Stimulated activated CD4-positive, alpha-beta T cell treated with anti-CD3 and anti-CD28 coated beads, Interleukin-15, amount 100 ng/mL, for 24 hours (primary cell): Measurements from ENCODE around the gene CFAP221.

Experiments
- DNase-seq: peaks from one replicate; pipeline ENCODE4 v3.0.0-alpha.2; 2020

Gene CFAP221

GRCh38 chr2:119682578-119682977 is 138.3 kb downstream of the CFAP221 start:
- no peak for DNase-seq

DNA sequence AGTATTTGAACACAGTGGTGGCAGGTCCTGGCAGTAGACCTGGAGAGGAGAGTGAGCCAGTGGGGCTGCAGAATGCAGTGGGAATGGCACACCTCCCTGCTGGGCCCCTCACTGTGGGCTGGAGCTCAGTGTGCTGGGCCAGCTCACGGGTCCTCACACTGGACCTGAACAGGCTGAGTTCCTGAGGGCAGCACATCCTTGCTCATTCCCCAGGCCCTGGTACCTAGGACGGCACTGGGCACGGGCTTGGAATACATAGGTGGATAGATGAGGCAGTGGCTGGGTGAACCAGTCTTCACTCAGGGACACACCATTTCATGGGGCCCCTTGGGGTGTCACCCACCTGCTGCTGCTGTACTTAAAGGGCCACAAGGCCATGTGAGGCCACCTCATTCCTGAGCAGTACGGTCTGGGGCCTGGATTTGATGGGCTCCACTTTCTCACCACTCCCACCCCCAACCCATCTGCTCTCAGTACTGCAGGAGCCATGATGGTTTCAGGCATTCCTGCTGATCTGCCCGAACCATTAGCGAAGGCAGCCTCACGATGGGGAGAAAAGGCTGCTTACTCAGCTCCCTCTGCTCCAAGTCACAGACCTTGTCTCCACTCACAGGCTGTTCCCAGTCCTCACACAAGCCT is 138.9 kb downstream of the CFAP221 start:
- no peak for DNase-seq

GRCh38 chr2:119683713-119684443 is 139.6 kb downstream of the CFAP221 start:
- no peak for DNase-seq

DNA sequence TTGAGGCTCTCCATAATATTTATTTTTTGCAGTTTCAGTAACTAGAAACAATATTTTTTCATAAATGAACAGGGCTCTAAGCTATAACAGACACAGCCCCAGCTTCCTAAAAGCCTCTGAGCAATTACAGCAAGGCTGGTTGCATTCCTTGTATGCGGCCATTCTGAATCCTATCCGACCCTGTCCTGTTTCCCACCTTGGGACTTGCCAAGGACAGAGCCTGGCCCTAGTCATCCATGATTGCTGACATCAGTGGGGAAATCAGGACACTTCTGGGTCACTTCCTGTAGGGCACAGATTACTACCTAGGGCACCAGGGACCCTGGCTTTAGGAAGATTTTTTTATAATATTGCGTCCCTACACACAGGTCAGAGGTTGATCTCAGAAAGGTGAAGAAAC is 140.3 kb downstream of the CFAP221 start:
- no peak for DNase-seq

GRCh38 chr2:119688616-119689015 is 144.4 kb downstream of the CFAP221 start:
- DNase-seq, result no peak

GRCh38 chr2:119689218-119689617 is 145.0 kb downstream of the CFAP221 start:
- no peak for DNase-seq

GRCh38 chr2:119691189-119691588 is 146.9 kb downstream of the CFAP221 start:
- DNase-seq, result no peak

DNA sequence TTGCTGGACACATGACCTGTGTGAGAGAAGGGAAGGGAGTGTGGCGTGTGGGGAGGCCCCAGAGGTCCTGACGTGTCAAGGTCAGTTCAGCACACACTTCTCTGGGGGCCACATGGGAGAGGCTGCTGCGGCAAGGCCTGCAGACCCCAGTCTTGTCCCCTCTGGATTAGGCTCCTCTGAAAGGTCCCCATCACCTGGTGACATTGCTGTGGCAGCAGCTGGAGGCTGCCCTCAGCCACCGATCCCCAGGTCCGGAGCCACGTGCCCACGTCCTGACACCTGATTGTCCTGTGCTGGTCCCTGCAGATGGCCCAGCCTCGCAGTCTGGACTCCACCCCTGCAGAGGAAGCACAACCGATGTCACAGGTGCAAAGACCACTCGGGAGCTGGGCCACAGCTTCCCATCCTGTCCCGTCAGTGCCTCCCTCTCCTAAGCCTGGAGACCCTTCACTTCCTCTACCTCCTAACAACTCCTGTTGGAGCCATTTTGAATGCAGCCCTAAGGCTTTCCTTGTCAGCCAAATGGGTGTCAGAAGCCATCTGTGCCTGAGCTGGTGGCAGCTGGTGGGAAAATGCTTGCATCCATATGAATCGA is 147.5 kb downstream of the CFAP221 start:
- no peak for DNase-seq

GRCh38 chr2:119692310-119692709 is 148.1 kb downstream of the CFAP221 start:
- DNase-seq, result no peak

DNA sequence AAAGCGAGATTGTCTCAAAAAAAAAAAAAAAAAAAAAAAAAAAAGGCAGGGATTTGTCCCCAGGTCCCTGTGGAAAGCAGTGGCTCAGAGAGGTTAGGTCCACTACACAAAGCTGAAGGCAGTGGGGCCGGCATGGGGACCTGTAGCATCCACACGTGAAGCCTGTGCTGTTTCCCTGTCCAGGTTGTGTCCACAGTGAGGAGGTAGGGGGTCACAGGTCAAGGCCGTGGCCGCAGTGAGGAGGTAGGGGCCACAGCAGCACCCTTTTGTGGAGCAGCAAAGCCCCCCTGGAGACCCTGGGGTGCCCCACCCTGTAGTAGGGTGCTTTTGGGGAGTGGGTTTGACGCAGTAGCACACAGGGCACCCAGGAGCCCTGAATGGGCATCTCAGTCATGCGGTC is 148.7 kb downstream of the CFAP221 start:
- no peak for DNase-seq

GRCh38 chr2:119693567-119693966 is 149.3 kb downstream of the CFAP221 start:
- DNase-seq, result no peak

DNA sequence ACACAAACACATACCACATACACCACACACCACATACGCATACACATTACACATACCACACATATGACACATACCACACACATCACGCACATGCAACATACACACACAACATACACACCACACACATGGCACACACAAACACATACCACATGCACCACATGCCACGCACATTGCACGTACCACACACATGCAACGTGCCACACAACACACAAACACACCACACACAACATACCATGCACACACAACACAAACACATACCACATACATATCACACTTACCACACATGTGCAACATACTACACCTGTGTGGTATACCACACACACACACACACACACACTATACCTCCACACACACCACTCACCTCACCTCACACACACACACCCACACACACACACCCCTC is 149.7 kb downstream of the CFAP221 start:
- no peak for DNase-seq

DNA sequence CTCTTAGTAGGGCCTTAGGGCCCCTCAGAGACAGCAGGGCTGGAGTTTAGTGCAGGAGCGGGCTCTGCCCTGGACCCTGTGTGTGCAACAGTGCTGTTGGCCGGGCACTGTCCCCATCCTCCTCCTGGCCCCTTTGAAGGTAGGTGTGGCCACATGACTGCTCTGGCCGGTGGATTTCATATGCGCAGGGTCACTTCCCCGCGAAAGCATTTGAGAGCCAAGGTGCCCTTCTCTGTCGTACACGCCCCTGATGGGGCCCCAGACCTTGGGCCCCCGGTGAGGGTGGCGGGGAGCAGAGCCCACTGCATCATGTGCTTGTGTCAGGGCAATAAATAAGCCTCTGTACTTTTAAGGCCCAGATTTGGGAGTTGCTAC is 150.2 kb downstream of the CFAP221 start:
- no peak for DNase-seq

DNA sequence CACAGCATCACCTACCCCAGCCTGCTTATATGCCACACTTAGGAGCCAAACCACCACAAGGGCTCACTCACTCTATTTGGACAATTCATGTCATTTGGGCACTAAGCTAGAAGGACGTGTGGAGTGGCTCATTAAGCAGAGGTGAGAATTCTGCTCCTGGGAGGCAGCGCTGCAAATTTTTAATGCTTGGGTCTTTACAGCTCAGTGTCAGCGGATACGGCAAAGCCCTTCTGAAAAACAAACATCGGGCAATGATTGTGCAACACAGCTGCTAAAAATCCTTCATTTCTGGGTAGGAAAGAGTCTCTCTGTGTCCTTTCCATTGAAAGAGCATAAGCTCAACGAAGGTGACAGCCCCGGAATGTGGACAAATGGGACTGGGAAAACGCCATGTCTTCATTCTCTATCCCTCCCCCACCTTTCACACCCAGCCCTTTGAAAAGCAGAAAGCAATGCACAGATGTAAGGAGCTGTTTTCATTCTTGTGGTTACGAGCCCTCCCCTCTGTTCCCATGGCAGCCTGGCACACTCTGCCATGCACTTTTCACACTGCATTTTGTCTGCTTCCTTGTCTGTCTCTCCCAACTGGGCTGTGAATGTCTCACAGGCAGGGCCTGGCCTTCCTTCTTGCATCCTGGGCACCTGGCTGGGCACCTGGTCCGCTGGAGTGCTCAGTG is 150.7 kb downstream of the CFAP221 start:
- no peak for DNase-seq

GRCh38 chr2:119696005-119696404 is 151.8 kb downstream of the CFAP221 start:
- no peak for DNase-seq

DNA sequence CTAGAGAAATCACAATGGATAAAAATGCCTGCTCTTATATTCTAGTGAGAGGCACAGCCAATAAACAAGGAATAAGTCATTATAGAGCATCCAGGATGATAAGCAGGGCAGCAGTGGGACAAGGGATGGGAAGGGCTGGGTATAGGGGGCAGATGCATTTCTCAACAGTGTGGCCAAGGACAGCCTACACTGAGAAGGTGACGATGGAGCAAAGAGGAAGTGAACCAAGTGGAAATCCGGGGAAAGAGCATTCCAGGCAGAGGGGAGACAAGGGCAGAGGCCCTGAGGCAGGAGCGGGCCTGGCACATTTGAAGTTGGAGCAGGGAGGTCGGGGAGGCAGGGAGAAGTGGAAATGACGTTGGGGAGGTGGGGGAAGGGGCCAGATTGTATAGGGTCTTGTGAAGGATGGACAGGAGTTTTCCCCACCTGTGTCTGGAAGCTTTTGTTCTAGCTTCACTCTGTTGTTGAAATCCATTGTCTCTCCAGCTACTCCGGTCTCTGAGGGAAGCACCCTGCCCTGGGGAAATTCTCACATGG is 152.3 kb downstream of the CFAP221 start:
- DNase-seq, result no peak

- peak; percentile 39 for DNase-seq
Measured at GRCh38 chr2:119697290-119698020, 153.2 kb downstream of the CFAP221 start.

DNA sequence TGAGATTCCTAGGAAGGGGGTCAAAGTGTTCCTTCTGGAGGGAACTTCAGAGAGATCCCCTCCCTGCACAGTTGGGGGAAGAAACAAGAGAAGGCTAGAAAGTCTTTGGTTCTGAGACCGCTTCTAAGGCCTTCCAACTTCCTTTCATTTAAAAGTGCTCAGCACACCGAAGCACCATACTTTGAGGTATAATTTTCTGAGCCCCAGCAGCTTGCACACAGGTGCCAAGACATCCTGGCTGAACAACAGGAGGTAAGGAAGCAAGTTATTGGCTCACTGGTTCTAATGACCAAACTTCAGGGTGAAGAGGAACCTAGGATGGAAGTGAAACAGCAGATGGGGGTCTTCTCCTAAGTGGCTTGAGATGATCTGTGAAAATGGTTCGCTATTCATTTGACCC is 154.0 kb downstream of the CFAP221 start:
- no peak for DNase-seq

DNA sequence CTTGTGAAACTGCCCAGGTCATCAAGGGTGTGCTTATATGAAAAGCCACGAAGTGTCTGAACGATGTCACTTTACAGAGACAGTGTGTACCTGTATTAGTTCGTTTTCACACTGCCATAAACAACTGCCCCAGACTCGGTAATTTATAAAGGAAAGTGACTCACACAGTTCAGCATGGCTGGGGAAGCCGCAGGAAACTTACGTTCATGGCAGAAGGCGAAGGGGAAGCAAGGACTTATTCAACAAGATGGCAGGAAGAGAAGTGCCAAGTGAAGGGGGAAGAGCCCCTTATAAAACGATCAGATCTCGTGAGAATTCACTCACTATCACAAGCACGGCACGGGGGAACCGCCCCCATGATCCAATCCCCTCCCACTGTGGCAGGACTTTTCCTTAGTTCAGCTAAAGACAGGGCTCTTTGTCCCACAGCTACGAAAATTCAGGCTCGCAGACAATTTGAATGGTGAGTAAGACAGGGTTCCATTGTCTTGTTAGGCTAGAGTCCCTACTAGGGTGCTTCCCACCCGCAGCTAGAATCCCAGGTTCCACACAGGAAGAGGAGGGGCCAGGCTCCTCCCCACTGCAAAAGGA is 154.9 kb downstream of the CFAP221 start:
- DNase-seq, result no peak

GRCh38 chr2:119700866-119701265 is 156.6 kb downstream of the CFAP221 start:
- DNase-seq, result no peak

- no peak for DNase-seq
Measured at GRCh38 chr2:119701352-119701751, 157.1 kb downstream of the CFAP221 start.

DNA sequence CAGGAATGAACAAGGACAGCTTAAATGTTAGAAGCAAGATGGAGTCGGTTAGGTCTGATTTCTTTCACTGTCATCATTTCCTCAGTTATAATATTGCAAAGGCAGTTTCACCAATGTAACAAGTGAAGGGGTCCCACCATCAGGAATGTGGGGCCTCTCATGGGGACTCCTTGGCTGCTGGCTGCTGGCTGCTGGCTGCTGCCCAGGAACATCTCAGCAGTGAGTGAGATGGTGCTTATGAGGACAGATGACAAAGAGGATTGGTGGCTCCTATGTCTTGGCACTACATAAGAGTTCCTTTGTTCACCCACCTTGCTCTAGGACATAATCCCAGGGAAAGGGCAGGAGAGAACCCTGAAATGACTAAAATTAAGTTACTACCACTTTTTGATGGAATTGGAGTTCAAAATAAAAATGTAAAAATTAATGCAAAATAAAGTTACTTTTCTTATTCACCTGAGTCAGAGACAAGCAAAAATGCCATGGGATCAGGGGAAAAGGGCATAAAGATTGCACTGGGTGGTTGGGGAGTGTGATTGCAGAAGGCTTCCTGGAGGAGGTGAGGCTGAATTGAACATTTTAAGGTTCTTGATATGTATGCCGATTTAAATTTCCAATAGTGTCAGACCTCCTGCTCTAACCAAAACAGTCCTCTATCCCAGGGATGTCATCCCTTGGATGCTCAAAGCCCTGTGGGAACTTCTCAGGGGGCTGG is 158.1 kb downstream of the CFAP221 start:
- no peak for DNase-seq
